Measurements from ENCODE around the gene GSTM2.

GSTM2 gene

GRCh38 chr1:109718495-109718894 is 50.6 kb downstream of the GSTM2 start:
- no peak for DNase-seq

GRCh38 chr1:109719337-109719837 is 51.5 kb downstream of the GSTM2 start:
- no peak for DNase-seq

- DNase-seq: no peak
These were observed 53.2 kb downstream of the GSTM2 start for GRCh38 chr1:109721042-109721441.

- DNase-seq: no peak
These were observed 54.1 kb downstream of the GSTM2 start for GRCh38 chr1:109721971-109722370.

GRCh38 chr1:109722908-109723691 is 55.2 kb downstream of the GSTM2 start:
- no peak for DNase-seq
